H1 (cell line): ENCODE results near the gene CPLX1. TPM values are rescaled to one million over a fixed set of nuclear protein-coding genes. Genes with fewer than 3 reads are reported as not detected.
"Not testable (repeated sequence)": the region's sequence is repeated elsewhere in the genome, so short reads cannot be mapped to it uniquely, and the experiment has no call there.

Experiments used
- CTCF ChIA-PET: fragments of 300-600 bp; sonication (Branson Sonifier 250); formaldehyde crosslinking; loops from one replicate; lab custom pipeline; 2021; ENCODE audit not compliant: partially characterized antibody; lab: Charles Lee
- POLR2A ChIA-PET: fragments of 300-600 bp; sonication (Branson Sonifier 250); formaldehyde crosslinking; loops from one replicate; lab custom pipeline; 2021; ENCODE audit warnings: inconsistent platforms; ENCODE audit not compliant: partially characterized antibody; lab: Charles Lee
- DNase-seq, 2 experiments: peaks; one replicate each; pipeline versions ENCODE4 v3.0.0 to v3.0.0-alpha.2; 2010 to 2022; ENCODE audit warnings: low spot score in 2 of 2, low read depth in 1 of 2, mixed read lengths in 1 of 2
- FAIRE-seq: peaks from 2 replicates; lab custom pipeline; 2011; peaks lifted over from hg19 to GRCh38; lab: Jason Lieb, UNC
- H2AFZ ChIP-seq: 2 replicates; pipeline ENCODE4 v1.8.1; 2012; ENCODE audit warnings: low read length, inconsistent platforms
- H2AK5ac ChIP-seq: 2 replicates; pipeline ENCODE4 v1.6.1; 2013; ENCODE audit warnings: low read depth, low read length
- H2BK120ac ChIP-seq: replicated peaks from 2 replicates; pipeline ENCODE3; 2013; ENCODE audit warnings: low read depth, low read length, inconsistent platforms
- H2BK12ac ChIP-seq: 2 replicates; pipeline ENCODE4 v1.6.1; 2013; ENCODE audit warnings: low read depth, low read length
- H2BK15ac ChIP-seq: 2 replicates; pipeline ENCODE4 v1.6.1; 2013; ENCODE audit warnings: low read length
- H2BK20ac ChIP-seq: 2 replicates; pipeline ENCODE4 v1.6.1; 2013; ENCODE audit warnings: low read length
- H2BK5ac ChIP-seq: 2 replicates; pipeline ENCODE4 v1.6.1; 2013; ENCODE audit warnings: low read depth, low read length
- H3K14ac ChIP-seq: 2 replicates; pipeline ENCODE4 v1.6.1; 2013; ENCODE audit warnings: inconsistent platforms; ENCODE audit not compliant: insufficient read length
- H3K18ac ChIP-seq: 2 replicates; pipeline ENCODE4 v1.6.1; 2013; ENCODE audit warnings: low read length; ENCODE audit errors: extremely low read depth
- H3K23ac ChIP-seq: 2 replicates; pipeline ENCODE4 v1.6.1; 2013; ENCODE audit warnings: inconsistent platforms; ENCODE audit not compliant: insufficient read length
- H3K23me2 ChIP-seq: 2 replicates; pipeline ENCODE4 v1.6.1; 2013; ENCODE audit warnings: low read depth, low read length
- H3K27ac ChIP-seq: 2 replicates; pipeline ENCODE4 v1.6.1; 2011; ENCODE audit warnings: low read depth, low read length, inconsistent platforms
- H3K27me3 ChIP-seq, 4 experiments: replicated peaks in 1 of 4; 1 replicate in 1 of 4; 2 replicates in 3 of 4; pipeline versions ENCODE4 v1.6.1 to v1.8.1; 2011 to 2013; ENCODE audit warnings: low read length in 3 of 4, mild to moderate bottlenecking in 3 of 4, inconsistent platforms in 2 of 4, mixed read lengths in 2 of 4, moderate library complexity in 1 of 4; ENCODE audit not compliant: control insufficient read depth in 3 of 4, insufficient read depth in 3 of 4; ENCODE audit errors: extremely low read depth in 1 of 4
- H3K36me3 ChIP-seq, 4 experiments: 2 replicates each; pipeline versions ENCODE4 v1.6.1 to v1.8.1; 2011 to 2013; ENCODE audit warnings: mild to moderate bottlenecking in 4 of 4, low read length in 3 of 4, moderate library complexity in 2 of 4, control low read depth in 1 of 4, inconsistent platforms in 1 of 4; ENCODE audit not compliant: insufficient read depth in 4 of 4, control insufficient read depth in 2 of 4
- H3K4ac ChIP-seq: replicated peaks from 2 replicates; pipeline ENCODE3; 2013; ENCODE audit warnings: low read length, low read depth, mixed read lengths, inconsistent platforms; ENCODE audit not compliant: insufficient read length
- H3K4me1 ChIP-seq, 4 experiments: replicated peaks in 1 of 4; 1 replicate in 1 of 4; 2 replicates in 3 of 4; pipeline versions ENCODE4 v1.6.1 to v1.8.1; 2011 to 2013; ENCODE audit warnings: low read length in 3 of 4, inconsistent platforms in 2 of 4, mixed read lengths in 1 of 4; ENCODE audit not compliant: insufficient read depth in 4 of 4, control insufficient read depth in 3 of 4
- H3K4me2 ChIP-seq, 2 experiments: 2 replicates each; pipeline versions ENCODE4 v1.6.1 to v1.8.1; 2011 to 2013; ENCODE audit warnings: low read depth in 2 of 2, low read length in 2 of 2, control low read depth in 1 of 2, inconsistent platforms in 1 of 2, mild to moderate bottlenecking in 1 of 2; ENCODE audit not compliant: insufficient read depth in 1 of 2
- H3K4me3 ChIP-seq, 4 experiments: fragments of 200-600, 300-600 bp in 1 of 4; sonication (generic), shearing (Covaris generic), sonication (Bioruptor Twin) in 1 of 4; 2 replicates each; pipeline versions ENCODE4 v1.5.1 to v1.8.1; 2011 to 2016; ENCODE audit warnings: low read length in 4 of 4, low read depth in 3 of 4, control low read depth in 2 of 4, inconsistent platforms in 2 of 4, mild to moderate bottlenecking in 2 of 4, mixed read lengths in 1 of 4, moderate library complexity in 1 of 4; ENCODE audit not compliant: insufficient read depth in 2 of 4; ENCODE audit errors: extremely low read depth in 1 of 4
- H3K56ac ChIP-seq: replicated peaks from 2 replicates; pipeline ENCODE3; 2013; ENCODE audit warnings: low read depth, mild to moderate bottlenecking, mixed read lengths, low read length, inconsistent platforms; ENCODE audit not compliant: insufficient read length
- H3K79me1 ChIP-seq: 2 replicates; pipeline ENCODE4 v1.6.1; 2013; ENCODE audit warnings: low read depth, low read length, control low read depth
- H3K79me2 ChIP-seq, 2 experiments: 2 replicates each; pipeline versions ENCODE4 v1.6.1 to v1.8.1; 2012 to 2013; ENCODE audit warnings: low read length in 2 of 2, mild to moderate bottlenecking in 2 of 2, inconsistent platforms in 1 of 2; ENCODE audit not compliant: insufficient read depth in 2 of 2, control insufficient read depth in 1 of 2
- H3K9ac ChIP-seq, 4 experiments: replicated peaks in 1 of 4; 1 replicate in 1 of 4; 2 replicates in 3 of 4; pipeline versions ENCODE4 v1.6.1 to v1.8.1; 2011 to 2013; ENCODE audit warnings: low read depth in 3 of 4, low read length in 3 of 4, control low read depth in 2 of 4, mild to moderate bottlenecking in 2 of 4, moderate library complexity in 2 of 4, inconsistent platforms in 1 of 4; ENCODE audit errors: extremely low read depth in 1 of 4
- H3K9me3 ChIP-seq, 2 experiments: 2 replicates each; pipeline versions ENCODE4 v1.6.1 to v1.8.1; 2012 to 2013; ENCODE audit warnings: mild to moderate bottlenecking in 2 of 2, moderate library complexity in 2 of 2, control low read depth in 1 of 2, inconsistent platforms in 1 of 2, low read depth in 1 of 2, low read length in 1 of 2, mixed read lengths in 1 of 2; ENCODE audit not compliant: insufficient read depth in 2 of 2
- H4K20me1 ChIP-seq, 2 experiments: replicated peaks in 1 of 2; 2 replicates each; pipeline versions ENCODE3 to v1.8.1; 2011 to 2013; ENCODE audit warnings: inconsistent platforms in 2 of 2, low read length in 2 of 2, mild to moderate bottlenecking in 1 of 2; ENCODE audit not compliant: insufficient read depth in 2 of 2, control insufficient read depth in 1 of 2
- H4K5ac ChIP-seq: 2 replicates; pipeline ENCODE4 v1.6.1; 2013; ENCODE audit warnings: low read length, low read depth, mixed read lengths, inconsistent platforms; ENCODE audit not compliant: insufficient read length
- H4K8ac ChIP-seq: 2 replicates; pipeline ENCODE4 v1.8.0; 2013; ENCODE audit warnings: mild to moderate bottlenecking, moderate library complexity, low read length, inconsistent platforms; ENCODE audit not compliant: insufficient read depth; ENCODE audit errors: extremely low read depth
- H4K91ac ChIP-seq: replicated peaks from 2 replicates; pipeline ENCODE3; 2013; ENCODE audit warnings: low read length, mixed read lengths, inconsistent platforms; ENCODE audit not compliant: insufficient read length
- WGBS, 2 experiments: shearing (Covaris generic) in 1 of 2; methylation state at CpG; one replicate each; pipeline versions ENCODE4 v1.1.6 to v1.1.7; 2013 to 2015; ENCODE audit warnings: low lambda C conversion rate in 2 of 2, mixed read lengths in 2 of 2, inconsistent platforms in 1 of 2, low coverage in 1 of 2, missing lambda C conversion rate in 1 of 2; ENCODE audit not compliant: insufficient replicate concordance in 2 of 2, insufficient coverage in 1 of 2, insufficient read length in 1 of 2; ENCODE audit errors: extremely low coverage in 1 of 2, missing lambda C conversion rate in 1 of 2; 5-methylcytosine and 5-hydroxymethylcytosine counted together
- polyA plus RNA-seq, 7 experiments: library from polyadenylated mRNA; depleted of rRNA in 3 of 7; stranded (reverse) in 5 of 7; unstranded in 2 of 7; fragments of >200 nt in 5 of 7; fragments of 200-250 nt in 2 of 7; gene quantifications; 1 replicate in 5 of 7; 2 replicates in 1 of 7; 4 replicates in 1 of 7; pipeline versions ENCODE4 v1.2.1 to v1.2.3, GENCODE V29; 2011 to 2013; ENCODE audit warnings: missing spikeins in 2 of 7, mixed read lengths in 2 of 7
- total RNA-seq: library from RNA; stranded (reverse); fragmentation: NEBNext Ultra II Directional; extraction: Animal tissue kit (Norgen Biotek cat#: 25700); gene quantifications from 2 replicates; pipeline ENCODE4 v1.2.1, GENCODE V29; 2021

CPLX1 gene
- total and polyA plus RNA-seq, 2 of the 8 experiments (the other 6 are each of a cell fraction or from before 2014, with no cell fraction given): 0.32 to 0.56 TPM

DNA sequence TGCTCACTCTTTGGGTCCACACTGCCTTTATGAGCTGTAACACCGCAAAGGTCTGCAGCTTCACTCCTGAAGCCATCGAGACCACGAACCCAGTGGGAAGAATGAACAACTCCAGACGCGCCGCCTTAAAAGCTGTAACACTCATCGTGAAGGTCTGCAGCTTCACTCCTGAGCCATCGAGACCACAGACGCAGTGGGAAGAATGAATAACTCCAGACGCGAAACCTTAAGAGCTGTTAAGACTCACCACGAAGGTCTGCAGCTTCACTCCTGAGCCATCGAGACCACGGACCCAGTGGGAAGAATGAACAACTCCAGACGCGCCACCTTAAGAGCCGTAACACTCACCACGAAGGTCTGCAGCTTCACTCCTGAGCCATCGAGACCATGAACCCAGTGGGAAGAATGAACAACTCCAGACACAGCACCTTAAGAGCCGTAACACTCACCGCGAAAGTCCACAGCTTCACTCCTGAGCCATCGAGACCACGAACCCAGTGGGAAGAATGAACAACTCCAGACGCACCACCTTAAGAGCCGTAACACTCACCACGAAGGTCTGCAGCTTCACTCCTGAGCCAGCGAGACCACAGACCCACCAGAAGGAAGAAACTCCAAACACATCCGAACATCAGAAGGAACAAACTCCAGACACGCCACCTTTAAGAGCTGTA, 51.4 kb downstream of the CPLX1 start:
- Histone ChIP-seq H3K79me1 (peaks cover 14% of the 10 kb centered on the region), H3K36me3 (peaks cover 0 to 53% (median 19%) of the 10 kb centered on the region in 4 experiments; a peak in 7 of 8 replicates), H4K20me1 (peaks cover 21 to 30% of the 10 kb centered on the region in 2 experiments), H3K79me2 (peaks cover 0 to 79% of the 10 kb centered on the region in 2 experiments; a peak in 3 of 4 replicates)
- not testable (repeated sequence) for H3K9me3 ChIP-seq, H3K14ac ChIP-seq, H2BK12ac ChIP-seq, H2AFZ ChIP-seq, H3K23me2 ChIP-seq, H3K27ac ChIP-seq, H3K9ac ChIP-seq, H3K4ac ChIP-seq, H3K27me3 ChIP-seq, H2BK15ac ChIP-seq, H2AK5ac ChIP-seq, H2BK20ac ChIP-seq, H3K4me1 ChIP-seq, H3K18ac ChIP-seq, H3K4me2 ChIP-seq, H4K8ac ChIP-seq, H4K91ac ChIP-seq, H3K4me3 ChIP-seq, H2BK120ac ChIP-seq, H3K56ac ChIP-seq, FAIRE-seq, H2BK5ac ChIP-seq, H4K5ac ChIP-seq, H3K23ac ChIP-seq, DNase-seq
- ChIA-PET CTCF (interaction anchor here (0.7 to 1.9 kb wide), 11 partner anchors 10 to 252 kb away, joined by 3 to 5 read pairs (median 3); partner anchors contain the start of gene MYL5), POLR2A (interaction anchor here (0.9 to 3.0 kb wide), 7 partner anchors 9 to 71 kb away, joined by 3 to 11 read pairs (median 4); no protein-coding TSS in a partner anchor)
- WGBS, 2 experiments: 95% methylated on average over 28 of the region's 30 CpGs; no CpG with 5 or more reads in 1 of the 2 experiments
